CD4-positive, CD25-positive, alpha-beta regulatory T cell (primary cell): ENCODE measurements around the gene HSPA1A. TPM values are rescaled to one million over a fixed set of nuclear protein-coding genes. Genes with fewer than 3 reads are reported as not detected.
"Not testable (repeated sequence)": the region's sequence is repeated elsewhere in the genome, so short reads cannot be mapped to it uniquely, and the experiment has no call there.

Experiments
- ATAC-seq, 2 donors: fragments of 150-1000 bp; cut with Tn5 transposase; one replicate each; pipeline ENCODE4 v1.10.0; 2021; ENCODE audit warnings: low read depth in 2 of 2, moderate number of reproducible peaks in 2 of 2, moderate library complexity in 1 of 2
- DNase-seq, 3 donors: peaks; one replicate each; pipeline versions ENCODE4 v3.0.0 to v3.0.0-alpha.2; 2012 to 2022; ENCODE audit warnings: mixed read lengths in 1 of 3
- H3K27ac ChIP-seq: one replicate; pipeline ENCODE4 v1.7.0; 2013; ENCODE audit warnings: mild to moderate bottlenecking, low read length; ENCODE audit not compliant: insufficient read depth, poor library complexity, severe bottlenecking
- H3K27me3 ChIP-seq: one replicate; pipeline ENCODE4 v1.7.0; 2013; ENCODE audit warnings: low read length; ENCODE audit not compliant: control insufficient read depth, insufficient read depth
- H3K36me3 ChIP-seq: one replicate; pipeline ENCODE4 v1.7.0; 2013; ENCODE audit warnings: mild to moderate bottlenecking, low read length, moderate library complexity; ENCODE audit not compliant: control insufficient read depth, insufficient read depth
- H3K4me1 ChIP-seq: 2 replicates; pipeline ENCODE4 v1.7.0; 2013; ENCODE audit warnings: mild to moderate bottlenecking, low read length; ENCODE audit not compliant: insufficient read depth, control insufficient read depth, poor library complexity, severe bottlenecking
- H3K4me3 ChIP-seq: one replicate; pipeline ENCODE4 v1.7.0; 2013; ENCODE audit warnings: low read depth, mild to moderate bottlenecking, low read length, moderate library complexity
- H3K9me3 ChIP-seq, 2 experiments: 1 replicate in 1 of 2; 2 replicates in 1 of 2; pipeline ENCODE4 v1.7.0; 2013; ENCODE audit warnings: low read length in 2 of 2, mild to moderate bottlenecking in 1 of 2, moderate library complexity in 1 of 2; ENCODE audit not compliant: control insufficient read depth in 2 of 2
- H3K27ac Mint-ChIP-seq, 3 donors: one replicate each; pipeline ENCODE4 v1.8.0; 2020 to 2022; ENCODE audit warnings: mild to moderate bottlenecking in 3 of 3, mixed read lengths in 3 of 3, moderate library complexity in 2 of 3
- H3K27me3 Mint-ChIP-seq: one replicate; pipeline ENCODE4 v1.8.0; 2022; ENCODE audit warnings: mild to moderate bottlenecking, mixed read lengths
- H3K36me3 Mint-ChIP-seq: one replicate; pipeline ENCODE4 v1.8.0; 2020; ENCODE audit warnings: mixed read lengths
- H3K4me1 Mint-ChIP-seq, 4 donors: one replicate each; pipeline ENCODE4 v1.8.0; 2020 to 2022; ENCODE audit warnings: mixed read lengths in 4 of 4, mild to moderate bottlenecking in 1 of 4
- H3K4me3 Mint-ChIP-seq, 4 donors: one replicate each; pipeline ENCODE4 v1.8.0; 2020 to 2022; ENCODE audit warnings: mild to moderate bottlenecking in 4 of 4, mixed read lengths in 4 of 4, moderate library complexity in 3 of 4
- H3K9me3 Mint-ChIP-seq, 7 donors: one replicate each; pipeline ENCODE4 v1.8.0; 2020 to 2022; ENCODE audit warnings: mixed read lengths in 7 of 7, mild to moderate bottlenecking in 3 of 7, moderate library complexity in 2 of 7
- polyA plus RNA-seq, 4 donors: library from polyadenylated mRNA; unstranded; fragments of 300-500 nt; fragmentation: Illumina TruSeq; gene quantifications; one replicate each; pipeline ENCODE4 v1.2.3, GENCODE V29; 2021
- total RNA-seq: library from RNA; stranded (reverse); gene quantifications from one replicate; pipeline ENCODE4 v1.2.3, GENCODE V29; 2022

Gene HSPA1A
- total and polyA plus RNA-seq, 5 donors from 2014 or later, result 30.6 to 93.0 (median 76.5) TPM

GRCh38 chr6:31794866-31795615 is 20.3 kb upstream of the HSPA1A start:
- H3K4me1 Mint-ChIP-seq, result peaks cover 9 to 61% (median 36%) of the 10 kb centered on the region in 4 donors

GRCh38 chr6:31795616-31796298 is 19.6 kb upstream of the HSPA1A start, which contains the start of gene VARS1:
Gene VARS1, minus strand, starts transcription at chr6:31795752. Its CDS starts 535 bp downstream, at chr6:31795217.
- Histone ChIP-seq H3K4me3 (peak within 1 kb of the TSS; percentile 80), H3K9me3 (no peaks in the 10 kb centered on the region), H3K4me1 (peaks cover 46% of the 10 kb centered on the region), H3K27ac (peak within 1 kb of the TSS; percentile 90), H3K27me3 (no peaks in the 10 kb centered on the region), H3K36me3 (peaks cover 5% of the 10 kb centered on the region)
- Mint-ChIP-seq H3K4me1 (peaks cover 5 to 58% (median 32%) of the 10 kb centered on the region in 4 donors), H3K9me3 (no peaks in the 10 kb centered on the region), H3K36me3 (peaks cover 8% of the 10 kb centered on the region), H3K4me3 (peak within 1 kb of the TSS; percentile 93 to 100 (median 98)), H3K27ac (peak within 1 kb of the TSS; percentile 99), H3K27me3 (no peaks in the 10 kb centered on the region)
- DNase-seq (peak; percentile 76 to 89 (median 85)), ATAC-seq (peak; percentile 82 to 83)

More at GRCh38 chr6:31794866-31795615, 20.3 kb upstream of the HSPA1A start:
- Mint-ChIP-seq H3K36me3 (peaks cover 11% of the 10 kb centered on the region), H3K4me3 (peak overlapping the region; percentile 91 to 100 (median 98)), H3K27me3 (no peaks in the 10 kb centered on the region), H3K27ac (peak overlapping the region; percentile 99), H3K9me3 (peaks cover 0 to 2% (median 0%) of the 10 kb centered on the region in 7 donors)
- no peaks in the 10 kb centered on the region for H3K27me3 ChIP-seq
- H3K9me3 ChIP-seq, result no peaks in the 10 kb centered on the region
- H3K4me3 ChIP-seq, result peak overlapping the region; percentile 80
- DNase-seq, result no peak
- ATAC-seq, result no peak
- H3K4me1 ChIP-seq, result peaks cover 46% of the 10 kb centered on the region
- H3K27ac ChIP-seq, result peak overlapping the region; percentile 90
- H3K36me3 ChIP-seq, result peaks cover 8% of the 10 kb centered on the region

- Histone ChIP-seq H3K36me3 (peaks cover 3% of the 10 kb centered on the region), H3K27ac (peak overlapping the region; percentile 90), H3K27me3 (no peaks in the 10 kb centered on the region), H3K4me3 (peak overlapping the region; percentile 74), H3K4me1 (peaks cover 41% of the 10 kb centered on the region), H3K9me3 (no peaks in the 10 kb centered on the region)
- no peaks in the 10 kb centered on the region for H3K27me3 Mint-ChIP-seq
- ATAC-seq, result no peak
- no peaks in the 10 kb centered on the region for H3K9me3 Mint-ChIP-seq
- peak overlapping the region; percentile 77 to 93 (median 84) for H3K4me3 Mint-ChIP-seq
- peaks cover 4 to 55% (median 28%) of the 10 kb centered on the region in 4 donors for H3K4me1 Mint-ChIP-seq
- H3K27ac Mint-ChIP-seq, result peak overlapping the region; percentile 94 to 95 (median 95)
- peaks cover 7% of the 10 kb centered on the region for H3K36me3 Mint-ChIP-seq
- no peak for DNase-seq
Observed at GRCh38 chr6:31796993-31797385, 18.4 kb upstream of the HSPA1A start.

- Histone ChIP-seq H3K27me3 (no peaks in the 10 kb centered on the region), H3K4me1 (peaks cover 41% of the 10 kb centered on the region), H3K36me3 (peaks cover 4% of the 10 kb centered on the region), H3K27ac (peak overlapping the region; percentile 90), H3K9me3 (no peaks in the 10 kb centered on the region), H3K4me3 (peak overlapping the region; percentile 74)
- Mint-ChIP-seq H3K27ac (peak overlapping the region; percentile 80 to 95 (median 94)), H3K27me3 (no peaks in the 10 kb centered on the region), H3K36me3 (peaks cover 7% of the 10 kb centered on the region), H3K9me3 (no peaks in the 10 kb centered on the region), H3K4me1 (peaks cover 4 to 53% (median 27%) of the 10 kb centered on the region in 4 donors), H3K4me3 (peak overlapping the region; percentile 77 to 93 (median 84))
- ATAC-seq, result peak; percentile 52 to 54
- DNase-seq, result peak in 2 of 3 donors; percentile 53 to 83
Observed at GRCh38 chr6:31797588-31797987, 17.8 kb upstream of the HSPA1A start.

GRCh38 chr6:31799781-31800180 is 15.6 kb upstream of the HSPA1A start:
- H3K4me1 ChIP-seq, result peaks cover 37% of the 10 kb centered on the region
- ATAC-seq, result no peak
- Mint-ChIP-seq H3K4me3 (no peak overlapping the region), H3K4me1 (peaks cover 0 to 48% (median 20%) of the 10 kb centered on the region in 4 donors), H3K27me3 (no peaks in the 10 kb centered on the region), H3K27ac (no peak overlapping the region), H3K9me3 (no peaks in the 10 kb centered on the region), H3K36me3 (peaks cover 12% of the 10 kb centered on the region)
- H3K4me3 ChIP-seq, result no peak overlapping the region
- no peak for DNase-seq
- no peak overlapping the region for H3K27ac ChIP-seq
- peaks cover 2% of the 10 kb centered on the region for H3K36me3 ChIP-seq
- H3K9me3 ChIP-seq, result no peaks in the 10 kb centered on the region
- H3K27me3 ChIP-seq, result no peaks in the 10 kb centered on the region

- H3K9me3 Mint-ChIP-seq, H3K27ac Mint-ChIP-seq, DNase-seq, H3K4me3 ChIP-seq, H3K27ac ChIP-seq, H3K36me3 ChIP-seq, H3K27me3 ChIP-seq, H3K27me3 Mint-ChIP-seq, H3K9me3 ChIP-seq, ATAC-seq: not testable (repeated sequence)
- peak overlapping the region in 1 of 4 donors; percentile 35 for H3K4me3 Mint-ChIP-seq
- peaks cover 36% of the 10 kb centered on the region for H3K4me1 ChIP-seq
- peaks cover 5 to 57% (median 27%) of the 10 kb centered on the region in 4 donors for H3K4me1 Mint-ChIP-seq
- H3K36me3 Mint-ChIP-seq, result peaks cover 12% of the 10 kb centered on the region
Observed at GRCh38 chr6:31801031-31801927, 14.1 kb upstream of the HSPA1A start.

- Histone ChIP-seq H3K9me3 (no peaks in the 10 kb centered on the region), H3K4me1 (peaks cover 23% of the 10 kb centered on the region), H3K27ac (peak overlapping the region; percentile 91), H3K27me3 (no peaks in the 10 kb centered on the region), H3K4me3 (peak overlapping the region; percentile 87), H3K36me3 (peaks cover 19% of the 10 kb centered on the region)
- peaks cover 0 to 1% (median 0%) of the 10 kb centered on the region in 7 donors for H3K9me3 Mint-ChIP-seq
- no peak for DNase-seq
- no peak for ATAC-seq
- peak overlapping the region; percentile 89 to 96 (median 93) for H3K4me3 Mint-ChIP-seq
- peaks cover 21% of the 10 kb centered on the region for H3K36me3 Mint-ChIP-seq
- H3K4me1 Mint-ChIP-seq, result peaks cover 10 to 45% (median 21%) of the 10 kb centered on the region in 4 donors
- H3K27me3 Mint-ChIP-seq, result no peaks in the 10 kb centered on the region
- H3K27ac Mint-ChIP-seq, result peak overlapping the region; percentile 91 to 96 (median 93)
Observed at GRCh38 chr6:31805939-31806469, 9.3 kb upstream of the HSPA1A start.
